Measurements from ENCODE around the gene ZSWIM4. TPM values are rescaled to one million over a fixed set of nuclear protein-coding genes. Genes with fewer than 3 reads are reported as not detected.

The ZSWIM4 gene
- total and polyA plus RNA-seq, 2 experiments from 2014 or later = 5.4 to 42.3 TPM

DNA sequence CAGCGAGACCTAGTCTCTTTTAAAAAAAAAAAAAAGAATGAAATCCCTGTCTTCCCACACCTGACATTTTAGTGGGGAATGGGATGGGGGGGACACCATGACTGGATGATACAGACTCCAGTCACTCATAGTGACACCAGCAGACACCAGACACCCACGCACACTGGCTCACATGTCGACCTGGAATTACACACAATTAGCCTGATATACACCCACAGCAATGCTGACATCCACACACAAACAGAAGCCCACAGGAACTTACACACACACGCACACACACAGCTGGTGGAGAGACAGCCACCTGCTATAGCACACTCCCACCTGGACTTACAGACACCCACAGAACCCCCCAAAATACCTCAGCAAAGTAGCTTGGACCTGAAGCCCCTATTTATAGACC, 73.4 kb downstream of the ZSWIM4 start:
- peaks cover 6% of the 10 kb centered on the region; the same call in 1 of the 2 replicates for H4K20me1 ChIP-seq (replicated peaks; ENCODE audit: insufficient read depth)
- Mint-ChIP-seq H3K4me1 (peaks cover 10% of the 10 kb centered on the region), H3K9me3 (no peaks in the 10 kb centered on the region; the same call in 2 of the 3 replicates), H3K27ac (no peak overlapping the region), H3K36me3 (ENCODE audit: low read depth) (no peaks in the 10 kb centered on the region; the same call in 2 of the 3 replicates), H3K27me3 (ENCODE audit: insufficient read depth, low read depth, poor library complexity) (peaks cover 86% of the 10 kb centered on the region), H3K4me3 (no peak overlapping the region)
- no peaks in the 10 kb centered on the region for H3K36me3 ChIP-seq (ENCODE audit: insufficient read depth)
- TF ChIP-seq EZH2phosphoT487 (IDR thresholded peaks at IDR 0.05; ENCODE audit: unreplicated experiment) = no peak
- TF ChIP-seq CREB1 (CRISPR knock-in tag; IDR thresholded peaks at IDR 0.05; ENCODE audit: low read depth) = no peak
- TF ChIP-seq ZNF114 (CRISPR knock-in tag; IDR thresholded peaks at IDR 0.05) = no peak
- TF ChIP-seq, protein P1, sequence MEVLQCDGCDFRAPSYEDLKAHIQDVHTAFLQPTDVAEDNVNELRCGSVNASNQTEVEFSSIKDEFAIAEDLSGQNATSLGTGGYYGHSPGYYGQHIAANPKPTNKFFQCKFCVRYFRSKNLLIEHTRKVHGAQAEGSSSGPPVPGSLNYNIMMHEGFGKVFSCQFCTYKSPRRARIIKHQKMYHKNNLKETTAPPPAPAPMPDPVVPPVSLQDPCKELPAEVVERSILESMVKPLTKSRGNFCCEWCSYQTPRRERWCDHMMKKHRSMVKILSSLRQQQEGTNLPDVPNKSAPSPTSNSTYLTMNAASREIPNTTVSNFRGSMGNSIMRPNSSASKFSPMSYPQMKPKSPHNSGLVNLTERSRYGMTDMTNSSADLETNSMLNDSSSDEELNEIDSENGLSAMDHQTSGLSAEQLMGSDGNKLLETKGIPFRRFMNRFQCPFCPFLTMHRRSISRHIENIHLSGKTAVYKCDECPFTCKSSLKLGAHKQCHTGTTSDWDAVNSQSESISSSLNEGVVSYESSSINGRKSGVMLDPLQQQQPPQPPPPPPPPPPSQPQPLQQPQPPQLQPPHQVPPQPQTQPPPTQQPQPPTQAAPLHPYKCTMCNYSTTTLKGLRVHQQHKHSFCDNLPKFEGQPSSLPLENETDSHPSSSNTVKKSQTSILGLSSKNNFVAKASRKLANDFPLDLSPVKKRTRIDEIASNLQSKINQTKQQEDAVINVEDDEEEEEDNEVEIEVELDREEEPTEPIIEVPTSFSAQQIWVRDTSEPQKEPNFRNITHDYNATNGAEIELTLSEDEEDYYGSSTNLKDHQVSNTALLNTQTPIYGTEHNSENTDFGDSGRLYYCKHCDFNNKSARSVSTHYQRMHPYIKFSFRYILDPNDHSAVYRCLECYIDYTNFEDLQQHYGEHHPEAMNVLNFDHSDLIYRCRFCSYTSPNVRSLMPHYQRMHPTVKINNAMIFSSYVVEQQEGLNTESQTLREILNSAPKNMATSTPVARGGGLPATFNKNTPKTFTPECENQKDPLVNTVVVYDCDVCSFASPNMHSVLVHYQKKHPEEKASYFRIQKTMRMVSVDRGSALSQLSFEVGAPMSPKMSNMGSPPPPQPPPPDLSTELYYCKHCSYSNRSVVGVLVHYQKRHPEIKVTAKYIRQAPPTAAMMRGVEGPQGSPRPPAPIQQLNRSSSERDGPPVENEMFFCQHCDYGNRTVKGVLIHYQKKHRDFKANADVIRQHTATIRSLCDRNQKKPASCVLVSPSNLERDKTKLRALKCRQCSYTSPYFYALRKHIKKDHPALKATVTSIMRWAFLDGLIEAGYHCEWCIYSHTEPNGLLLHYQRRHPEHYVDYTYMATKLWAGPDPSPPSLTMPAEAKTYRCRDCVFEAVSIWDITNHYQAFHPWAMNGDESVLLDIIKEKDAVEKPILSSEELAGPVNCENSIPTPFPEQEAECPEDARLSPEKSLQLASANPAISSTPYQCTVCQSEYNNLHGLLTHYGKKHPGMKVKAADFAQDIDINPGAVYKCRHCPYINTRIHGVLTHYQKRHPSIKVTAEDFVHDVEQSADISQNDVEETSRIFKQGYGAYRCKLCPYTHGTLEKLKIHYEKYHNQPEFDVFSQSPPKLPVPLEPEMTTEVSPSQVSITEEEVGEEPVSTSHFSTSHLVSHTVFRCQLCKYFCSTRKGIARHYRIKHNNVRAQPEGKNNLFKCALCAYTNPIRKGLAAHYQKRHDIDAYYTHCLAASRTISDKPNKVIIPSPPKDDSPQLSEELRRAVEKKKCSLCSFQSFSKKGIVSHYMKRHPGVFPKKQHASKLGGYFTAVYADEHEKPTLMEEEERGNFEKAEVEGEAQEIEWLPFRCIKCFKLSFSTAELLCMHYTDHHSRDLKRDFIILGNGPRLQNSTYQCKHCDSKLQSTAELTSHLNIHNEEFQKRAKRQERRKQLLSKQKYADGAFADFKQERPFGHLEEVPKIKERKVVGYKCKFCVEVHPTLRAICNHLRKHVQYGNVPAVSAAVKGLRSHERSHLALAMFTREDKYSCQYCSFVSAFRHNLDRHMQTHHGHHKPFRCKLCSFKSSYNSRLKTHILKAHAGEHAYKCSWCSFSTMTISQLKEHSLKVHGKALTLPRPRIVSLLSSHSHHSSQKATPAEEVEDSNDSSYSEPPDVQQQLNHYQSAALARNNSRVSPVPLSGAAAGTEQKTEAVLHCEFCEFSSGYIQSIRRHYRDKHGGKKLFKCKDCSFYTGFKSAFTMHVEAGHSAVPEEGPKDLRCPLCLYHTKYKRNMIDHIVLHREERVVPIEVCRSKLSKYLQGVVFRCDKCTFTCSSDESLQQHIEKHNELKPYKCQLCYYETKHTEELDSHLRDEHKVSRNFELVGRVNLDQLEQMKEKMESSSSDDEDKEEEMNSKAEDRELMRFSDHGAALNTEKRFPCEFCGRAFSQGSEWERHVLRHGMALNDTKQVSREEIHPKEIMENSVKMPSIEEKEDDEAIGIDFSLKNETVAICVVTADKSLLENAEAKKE (CRISPR knock-in tag; IDR thresholded peaks at IDR 0.05) = no peak
- TF ChIP-seq JUNB (IDR thresholded peaks at IDR 0.05; ENCODE audit: unreplicated experiment) = no peak
- TF ChIP-seq, protein P2, sequence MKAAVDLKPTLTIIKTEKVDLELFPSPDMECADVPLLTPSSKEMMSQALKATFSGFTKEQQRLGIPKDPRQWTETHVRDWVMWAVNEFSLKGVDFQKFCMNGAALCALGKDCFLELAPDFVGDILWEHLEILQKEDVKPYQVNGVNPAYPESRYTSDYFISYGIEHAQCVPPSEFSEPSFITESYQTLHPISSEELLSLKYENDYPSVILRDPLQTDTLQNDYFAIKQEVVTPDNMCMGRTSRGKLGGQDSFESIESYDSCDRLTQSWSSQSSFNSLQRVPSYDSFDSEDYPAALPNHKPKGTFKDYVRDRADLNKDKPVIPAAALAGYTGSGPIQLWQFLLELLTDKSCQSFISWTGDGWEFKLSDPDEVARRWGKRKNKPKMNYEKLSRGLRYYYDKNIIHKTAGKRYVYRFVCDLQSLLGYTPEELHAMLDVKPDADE (IDR thresholded peaks at IDR 0.05) = no peak
- no peak for TF ChIP-seq NANOG (IDR thresholded peaks at IDR 0.05; ENCODE audit: borderline replicate concordance)
- TF ChIP-seq, protein P3, sequence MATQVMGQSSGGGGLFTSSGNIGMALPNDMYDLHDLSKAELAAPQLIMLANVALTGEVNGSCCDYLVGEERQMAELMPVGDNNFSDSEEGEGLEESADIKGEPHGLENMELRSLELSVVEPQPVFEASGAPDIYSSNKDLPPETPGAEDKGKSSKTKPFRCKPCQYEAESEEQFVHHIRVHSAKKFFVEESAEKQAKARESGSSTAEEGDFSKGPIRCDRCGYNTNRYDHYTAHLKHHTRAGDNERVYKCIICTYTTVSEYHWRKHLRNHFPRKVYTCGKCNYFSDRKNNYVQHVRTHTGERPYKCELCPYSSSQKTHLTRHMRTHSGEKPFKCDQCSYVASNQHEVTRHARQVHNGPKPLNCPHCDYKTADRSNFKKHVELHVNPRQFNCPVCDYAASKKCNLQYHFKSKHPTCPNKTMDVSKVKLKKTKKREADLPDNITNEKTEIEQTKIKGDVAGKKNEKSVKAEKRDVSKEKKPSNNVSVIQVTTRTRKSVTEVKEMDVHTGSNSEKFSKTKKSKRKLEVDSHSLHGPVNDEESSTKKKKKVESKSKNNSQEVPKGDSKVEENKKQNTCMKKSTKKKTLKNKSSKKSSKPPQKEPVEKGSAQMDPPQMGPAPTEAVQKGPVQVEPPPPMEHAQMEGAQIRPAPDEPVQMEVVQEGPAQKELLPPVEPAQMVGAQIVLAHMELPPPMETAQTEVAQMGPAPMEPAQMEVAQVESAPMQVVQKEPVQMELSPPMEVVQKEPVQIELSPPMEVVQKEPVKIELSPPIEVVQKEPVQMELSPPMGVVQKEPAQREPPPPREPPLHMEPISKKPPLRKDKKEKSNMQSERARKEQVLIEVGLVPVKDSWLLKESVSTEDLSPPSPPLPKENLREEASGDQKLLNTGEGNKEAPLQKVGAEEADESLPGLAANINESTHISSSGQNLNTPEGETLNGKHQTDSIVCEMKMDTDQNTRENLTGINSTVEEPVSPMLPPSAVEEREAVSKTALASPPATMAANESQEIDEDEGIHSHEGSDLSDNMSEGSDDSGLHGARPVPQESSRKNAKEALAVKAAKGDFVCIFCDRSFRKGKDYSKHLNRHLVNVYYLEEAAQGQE (IDR thresholded peaks at IDR 0.05; ENCODE audit: unreplicated experiment) = no peak
- TF ChIP-seq, protein P4, sequence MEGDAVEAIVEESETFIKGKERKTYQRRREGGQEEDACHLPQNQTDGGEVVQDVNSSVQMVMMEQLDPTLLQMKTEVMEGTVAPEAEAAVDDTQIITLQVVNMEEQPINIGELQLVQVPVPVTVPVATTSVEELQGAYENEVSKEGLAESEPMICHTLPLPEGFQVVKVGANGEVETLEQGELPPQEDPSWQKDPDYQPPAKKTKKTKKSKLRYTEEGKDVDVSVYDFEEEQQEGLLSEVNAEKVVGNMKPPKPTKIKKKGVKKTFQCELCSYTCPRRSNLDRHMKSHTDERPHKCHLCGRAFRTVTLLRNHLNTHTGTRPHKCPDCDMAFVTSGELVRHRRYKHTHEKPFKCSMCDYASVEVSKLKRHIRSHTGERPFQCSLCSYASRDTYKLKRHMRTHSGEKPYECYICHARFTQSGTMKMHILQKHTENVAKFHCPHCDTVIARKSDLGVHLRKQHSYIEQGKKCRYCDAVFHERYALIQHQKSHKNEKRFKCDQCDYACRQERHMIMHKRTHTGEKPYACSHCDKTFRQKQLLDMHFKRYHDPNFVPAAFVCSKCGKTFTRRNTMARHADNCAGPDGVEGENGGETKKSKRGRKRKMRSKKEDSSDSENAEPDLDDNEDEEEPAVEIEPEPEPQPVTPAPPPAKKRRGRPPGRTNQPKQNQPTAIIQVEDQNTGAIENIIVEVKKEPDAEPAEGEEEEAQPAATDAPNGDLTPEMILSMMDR (conservative IDR thresholded peaks at IDR 0.05; ENCODE audit: low read depth in 2 of 2) = no peak
- TF ChIP-seq ZNF331 (CRISPR knock-in tag; IDR thresholded peaks at IDR 0.05; ENCODE audit: low read depth) = no peak
- no peak for TF ChIP-seq EZH2 (IDR thresholded peaks at IDR 0.05; ENCODE audit: low read depth, unreplicated experiment)
- TF ChIP-seq STAT1 (IDR thresholded peaks at IDR 0.05; ENCODE audit: unreplicated experiment) = no peak
- TF ChIP-seq POLR2AphosphoS5 (IDR thresholded peaks at IDR 0.05; ENCODE audit: low read depth) = no peak
- no peaks in the 10 kb centered on the region for H3K79me2 ChIP-seq (replicated peaks; ENCODE audit: insufficient read depth)
- H3K9me2 ChIP-seq (ENCODE audit: insufficient read depth) = no peaks in the 10 kb centered on the region
- H3K27me3 ChIP-seq (ENCODE audit: insufficient read depth) = peaks cover 94% of the 10 kb centered on the region
- H3F3A ChIP-seq (replicated peaks; ENCODE audit: low read depth) = peaks cover 17% of the 10 kb centered on the region
- H2AFZ ChIP-seq = no peak overlapping the region
- H3K27ac ChIP-seq (ENCODE audit: low read depth) = no peak overlapping the region
- no peak overlapping the region for H3K4me2 ChIP-seq
- DNase-seq (ENCODE audit: low spot score) = no peak
- H3K4me1 ChIP-seq (ENCODE audit: insufficient read depth) = no peaks in the 10 kb centered on the region; the same call in 1 of the 2 replicates
- ATAC-seq = no peak
- no peak overlapping the region for H3K4me3 ChIP-seq

Measured in GM23338 (cell line).